K562 (cell line): ENCODE data around the gene FRYL. TPM values are rescaled to one million over a fixed set of nuclear protein-coding genes. Genes with fewer than 3 reads are reported as not detected.

ENCODE experiments used
- CCAR2 ChIP-seq: fragments of 200-400 bp; formaldehyde crosslinking; IDR thresholded peaks from 2 replicates; pipeline ENCODE4 v1.6.1; 2017; ENCODE audit warnings: mild to moderate bottlenecking, low read depth, low read length
- CLOCK ChIP-seq: fragments of 250-450 bp; sonication (Bioruptor Pico); IDR thresholded peaks from 2 replicates; pipeline ENCODE4 v1.4.0; 2020; ENCODE audit warnings: mild to moderate bottlenecking, moderate library complexity, borderline replicate concordance
- ETV6 ChIP-seq, 3 experiments: fragments of 150-350 bp in 1 of 3; sonication (generic) in 1 of 3; formaldehyde crosslinking in 1 of 3; IDR thresholded peaks; 2 replicates each; pipeline versions ENCODE4 v1.6.1 to v1.8.0; 2014 to 2022; ENCODE audit warnings: borderline replicate concordance in 2 of 3, low read depth in 2 of 3, antibody characterized with exemption in 1 of 3, low read length in 1 of 3, mild to moderate bottlenecking in 1 of 3, missing genetic modification reagents in 1 of 3
- EWSR1 ChIP-seq: fragments of 450-650 bp; IDR thresholded peaks from 2 replicates; pipeline ENCODE4 v1.6.1; 2018; ENCODE audit warnings: borderline replicate concordance, mild to moderate bottlenecking, low read depth, moderate library complexity; ENCODE audit not compliant: partially characterized antibody
- FOXA1 ChIP-seq: fragments of 450-650 bp; IDR thresholded peaks from 2 replicates; pipeline ENCODE4 v1.6.1; 2016; ENCODE audit warnings: mild to moderate bottlenecking, borderline replicate concordance
- HES1 ChIP-seq: fragments of 450-650 bp; IDR thresholded peaks from 2 replicates; pipeline ENCODE4 v1.6.1; 2016; ENCODE audit warnings: low read depth, mild to moderate bottlenecking, moderate library complexity
- ILF3 ChIP-seq: fragments of 450-650 bp; IDR thresholded peaks from 2 replicates; pipeline ENCODE4 v1.6.1; 2018; ENCODE audit warnings: antibody characterized with exemption, mild to moderate bottlenecking, moderate library complexity, borderline replicate concordance
- JUND ChIP-seq, 2 experiments: IDR thresholded peaks; 2 replicates in 1 of 2; 3 replicates in 1 of 2; pipeline ENCODE4 v1.6.1; 2011; ENCODE audit warnings: borderline replicate concordance in 2 of 2, low read depth in 2 of 2, low read length in 2 of 2, improper control_type of control experiment in 1 of 2, missing biosample characterization in 1 of 2, missing genetic modification characterization in 1 of 2, missing genetic modification reagents in 1 of 2
- MEF2A ChIP-seq: IDR thresholded peaks from 2 replicates; pipeline ENCODE4 v1.6.1; 2011; ENCODE audit warnings: low read depth, mild to moderate bottlenecking, low read length, moderate library complexity; ENCODE audit not compliant: control insufficient read depth
- RBM14 ChIP-seq: fragments of 200-400 bp; formaldehyde crosslinking; IDR thresholded peaks from 2 replicates; pipeline ENCODE4 v1.6.1; 2018; ENCODE audit warnings: low read depth, mild to moderate bottlenecking, low read length, moderate library complexity, borderline replicate concordance; ENCODE audit not compliant: insufficient read depth
- SMAD4 ChIP-seq: fragments of 250-450 bp; sonication (Bioruptor Pico); conservative IDR thresholded peaks from 2 replicates; pipeline ENCODE4 v1.8.0; 2021; ENCODE audit warnings: inconsistent platforms, mild to moderate bottlenecking, moderate library complexity
- SMARCA4 ChIP-seq: fragments of 450-650 bp; IDR thresholded peaks from 2 replicates; pipeline ENCODE4 v1.6.1; 2016
- TCF15 ChIP-seq: fragments of 250-450 bp; sonication (Bioruptor Pico); IDR thresholded peaks from 2 replicates; pipeline ENCODE4 v1.8.0; 2022; ENCODE audit warnings: moderate library complexity, mild to moderate bottlenecking, inconsistent platforms
- TCFL5 ChIP-seq: fragments of 250-450 bp; sonication (Bioruptor Pico); conservative IDR thresholded peaks from 2 replicates; pipeline ENCODE4 v1.6.1; 2021; ENCODE audit warnings: mild to moderate bottlenecking, moderate library complexity, matching md5 sums
- TGIF2 ChIP-seq: sonication (generic); formaldehyde crosslinking; IDR thresholded peaks from 2 replicates; pipeline ENCODE4 v1.8.1; 2022; ENCODE audit warnings: mild to moderate bottlenecking, missing genetic modification reagents, moderate library complexity
- ZBED1 ChIP-seq: IDR thresholded peaks from 2 replicates; pipeline ENCODE4 v1.6.1; 2014
- ZBTB43 ChIP-seq: sonication (generic); formaldehyde crosslinking; IDR thresholded peaks from 2 replicates; pipeline ENCODE4 v1.8.0; 2023; ENCODE audit warnings: mild to moderate bottlenecking, missing genetic modification reagents
- ZFP91 ChIP-seq: sonication (generic); formaldehyde crosslinking; IDR thresholded peaks from 2 replicates; pipeline ENCODE4 v1.8.0; 2022; ENCODE audit warnings: mild to moderate bottlenecking, missing genetic modification reagents
- ZNF584 ChIP-seq: fragments of 200-800 bp; sonication (Bioruptor generic); IDR thresholded peaks from 2 replicates; pipeline ENCODE4 v1.6.1; 2016; ENCODE audit warnings: low read depth, mild to moderate bottlenecking, missing genetic modification characterization, missing compliant biosample characterization
- ZNF764 ChIP-seq: fragments of 250-450 bp; sonication (Bioruptor Pico); IDR thresholded peaks from 2 replicates; pipeline ENCODE4 v1.4.0; 2020; ENCODE audit warnings: low read depth, mild to moderate bottlenecking, moderate library complexity
- ZNF780A ChIP-seq: fragments of 250-450 bp; sonication (Bioruptor Pico); IDR thresholded peaks from 2 replicates; pipeline ENCODE4 v1.5.0; 2021; ENCODE audit warnings: mild to moderate bottlenecking
- polyA plus RNA-seq, 8 experiments: library from polyadenylated mRNA; depleted of rRNA in 4 of 8; stranded (reverse) in 5 of 8; unstranded in 3 of 8; fragments of >200 nt; fragmentation: Nextera tagmentation in 2 of 8; fragmentation: Illumina TruSeq in 1 of 8; extraction: Ambion mirVana in 2 of 8; extraction: Trizol in 1 of 8; gene quantifications; 2 replicates each; pipeline versions ENCODE4 v1.2.1 to v1.2.3, GENCODE V29; 2011 to 2014; ENCODE audit warnings: inconsistent platforms in 1 of 8, missing spikeins in 1 of 8
- total RNA-seq, 7 experiments: library from RNA; depleted of rRNA in 6 of 7; stranded (reverse); fragments of >200 nt in 6 of 7; fragmentation: Illumina TruSeq in 2 of 7; extraction: Trizol in 2 of 7; gene quantifications; 2 replicates each; pipeline versions ENCODE4 v1.2.1 to v1.2.3, GENCODE V29; 2011 to 2021; ENCODE audit warnings: low replicate concordance in 1 of 7

Gene FRYL
- total and polyA plus RNA-seq, 9 of the 15 experiments (the other 6 are each of a cell fraction or from before 2014, with no cell fraction given): 7.2 to 34.9 (median 15.9) TPM

- TF ChIP-seq ZBTB43 (CRISPR knock-in tag) (no peak), ZBED1 (no peak), SMAD4 (CRISPR knock-in tag) (0 out of 2 replicates have a peak, but pooled peaks have one; percentile 44), HES1 (no peak), ETV6 (IDR thresholded peaks at IDR 0.05; ENCODE audit: borderline replicate concordance in 1 of 2, low read depth in 2 of 2, low read length in 1 of 2) (no peak), ETV6 (CRISPR knock-in tag; IDR thresholded peaks at IDR 0.05; ENCODE audit: borderline replicate concordance) (no peak), FOXA1 (no peak), TCF15 (no peak), ZFP91 (no peak), TCFL5 (CRISPR knock-in tag) (no peak), MEF2A (no peak), ZNF780A (no peak), CCAR2 (no peak), ZNF584 (CRISPR knock-in tag) (no peak), EWSR1 (no peak), CLOCK (no peak), JUND (IDR thresholded peaks at IDR 0.05; ENCODE audit: borderline replicate concordance, low read depth, low read length) (peak; percentile 38; the same call in 1 of the 2 replicates), JUND (tag; IDR thresholded peaks at IDR 0.05; ENCODE audit: borderline replicate concordance, low read depth, low read length) (peak; percentile 49; the same call in 1 of the 3 replicates), TGIF2 (no peak), ILF3 (no peak), RBM14 (no peak), SMARCA4 (peak; percentile 84), ZNF764 (no peak)
Observed at GRCh38 chr4:48739560-48740019, 40.5 kb downstream of the FRYL start (continued).
